Measurements from ENCODE around the gene PTPRT.

PTPRT gene

GRCh38 chr20:42319252-42320013 lies 870.3 kb downstream of the PTPRT start:
- no peak for DNase-seq (ENCODE audit: low read depth in 2 of 2)

DNA sequence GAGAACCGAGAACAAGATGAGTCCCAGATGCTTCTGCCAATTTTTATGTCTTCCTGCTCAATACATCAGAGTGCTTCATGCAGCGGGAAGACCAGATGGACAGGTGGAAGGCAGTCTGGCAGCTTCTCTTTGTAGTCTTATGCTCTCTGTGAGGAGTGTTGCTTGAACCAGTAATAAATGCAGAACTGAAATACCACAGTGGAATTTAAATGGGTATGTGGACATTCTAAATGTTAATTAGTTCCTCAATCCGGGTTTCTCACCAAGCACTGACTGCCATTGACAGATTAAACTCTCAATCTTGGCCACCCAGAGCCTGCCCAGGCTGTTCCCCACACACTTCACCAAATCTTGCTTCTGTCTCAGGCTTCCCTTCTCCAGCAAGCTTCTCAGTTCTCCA lies 876.0 kb downstream of the PTPRT start:
- DNase-seq (ENCODE audit: low read depth in 2 of 2) = no peak

DNA sequence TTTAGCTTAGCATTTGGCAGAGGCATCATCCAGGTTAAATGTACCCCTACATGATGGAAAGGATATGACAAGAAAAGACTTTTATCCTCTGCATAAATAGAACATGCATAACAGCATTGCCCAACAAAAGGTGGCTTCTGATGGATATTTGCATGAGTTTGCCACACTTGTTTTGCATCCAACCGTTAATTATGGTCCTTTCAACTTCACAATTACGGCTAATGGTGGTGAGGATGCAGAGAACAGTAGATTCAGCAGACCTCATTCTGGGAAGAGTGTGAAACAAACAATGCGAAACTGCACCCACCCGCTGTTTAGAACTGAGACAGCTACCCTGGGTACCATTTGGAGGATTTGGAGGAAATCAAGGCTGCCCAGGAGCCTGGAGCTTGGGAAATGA lies 880.7 kb downstream of the PTPRT start:
- no peak for DNase-seq (ENCODE audit: low read depth in 2 of 2)

DNA sequence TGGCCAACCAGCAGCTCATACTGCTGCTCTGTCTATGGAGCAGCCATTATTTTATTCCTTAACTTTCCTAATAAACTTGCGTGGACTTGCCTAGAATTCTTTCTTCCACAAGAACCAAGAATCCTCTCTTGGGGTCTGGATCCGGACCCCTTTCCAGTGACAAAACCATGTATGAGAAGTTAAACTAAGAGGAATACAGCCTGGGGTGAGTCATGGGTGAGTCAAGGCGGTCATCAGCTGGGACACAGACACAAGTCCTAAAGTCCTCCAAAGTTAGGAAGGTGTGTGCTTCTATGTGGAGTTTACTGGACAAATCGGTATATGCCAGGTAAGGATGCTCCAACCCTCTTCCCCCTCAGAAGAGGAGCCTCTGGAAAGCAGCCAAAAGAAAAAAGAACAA lies 881.5 kb downstream of the PTPRT start:
- DNase-seq (ENCODE audit: low read depth in 2 of 2) = no peak

- no peak for DNase-seq (ENCODE audit: low read depth in 2 of 2)
Observed at GRCh38 chr20:42295592-42295991, 894.1 kb downstream of the PTPRT start.

GRCh38 chr20:42294976-42295375 lies 894.7 kb downstream of the PTPRT start:
- DNase-seq (ENCODE audit: low read depth in 2 of 2) = no peak

DNA sequence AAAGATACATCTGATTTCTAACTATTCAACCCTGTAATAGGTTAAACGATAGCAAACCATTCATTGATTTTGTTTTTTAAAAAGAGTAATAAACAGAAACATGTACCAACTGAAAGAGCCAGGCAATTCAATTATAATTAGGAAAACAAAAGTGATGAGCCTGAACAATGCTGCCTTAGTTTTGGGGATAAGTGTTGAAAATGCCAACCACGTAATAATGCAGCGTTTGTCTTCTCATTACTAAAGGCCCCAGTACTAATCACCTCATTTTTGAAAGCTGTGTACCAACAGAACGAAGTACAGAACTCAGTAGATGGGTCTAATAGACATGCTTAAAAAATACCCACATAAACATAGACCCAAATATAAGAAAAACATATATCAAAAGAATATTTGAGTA lies 907.9 kb downstream of the PTPRT start:
- DNase-seq (ENCODE audit: low read depth in 2 of 2) = no peak

- DNase-seq (ENCODE audit: low read depth in 2 of 2) = no peak
Observed at GRCh38 chr20:42276718-42277602, 912.7 kb downstream of the PTPRT start.

GRCh38 chr20:42274986-42275385 lies 914.7 kb downstream of the PTPRT start:
- no peak for DNase-seq (ENCODE audit: low read depth in 2 of 2)

DNA sequence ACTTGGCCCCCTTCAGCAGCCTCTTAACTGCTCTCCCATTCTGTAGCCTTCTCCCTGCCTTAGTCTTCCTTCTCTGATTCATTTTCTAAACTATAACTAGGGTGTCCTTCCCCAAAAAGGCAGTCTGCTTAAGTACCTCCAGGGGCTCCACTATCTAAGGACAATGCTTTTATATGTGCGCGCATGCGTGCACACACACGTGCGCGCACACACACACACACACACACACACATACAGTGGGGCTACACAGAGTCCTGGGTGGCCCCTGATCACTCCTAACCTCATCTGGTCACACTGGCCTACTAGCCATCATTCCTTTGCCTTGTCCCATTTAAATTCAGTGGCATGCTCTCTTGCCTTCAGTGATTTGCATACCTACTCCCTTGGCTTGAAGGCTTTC lies 917.2 kb downstream of the PTPRT start:
- DNase-seq (ENCODE audit: low read depth in 2 of 2) = no peak

DNA sequence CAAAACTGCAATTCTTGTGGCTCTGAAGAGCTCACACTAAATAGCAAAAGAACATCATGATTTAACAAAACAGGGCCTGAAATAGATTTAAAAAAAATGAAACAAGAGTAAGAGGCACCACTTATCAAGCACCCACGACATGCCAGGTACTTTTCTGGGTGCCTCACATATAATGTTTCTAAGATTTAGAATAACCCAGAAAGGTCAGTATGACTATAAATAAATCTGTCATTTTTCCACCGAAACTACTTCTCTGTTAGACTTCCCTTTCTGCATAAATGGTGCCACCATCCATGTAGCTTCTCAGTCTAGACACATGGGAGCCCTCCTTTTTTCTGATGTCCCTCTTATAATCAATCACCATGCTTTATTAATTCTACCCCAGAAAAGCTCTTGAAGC lies 919.2 kb downstream of the PTPRT start:
- DNase-seq (ENCODE audit: low read depth in 2 of 2) = no peak

GRCh38 chr20:42267793-42268384 lies 921.8 kb downstream of the PTPRT start:
- no peak for DNase-seq (ENCODE audit: low read depth in 2 of 2)

DNA sequence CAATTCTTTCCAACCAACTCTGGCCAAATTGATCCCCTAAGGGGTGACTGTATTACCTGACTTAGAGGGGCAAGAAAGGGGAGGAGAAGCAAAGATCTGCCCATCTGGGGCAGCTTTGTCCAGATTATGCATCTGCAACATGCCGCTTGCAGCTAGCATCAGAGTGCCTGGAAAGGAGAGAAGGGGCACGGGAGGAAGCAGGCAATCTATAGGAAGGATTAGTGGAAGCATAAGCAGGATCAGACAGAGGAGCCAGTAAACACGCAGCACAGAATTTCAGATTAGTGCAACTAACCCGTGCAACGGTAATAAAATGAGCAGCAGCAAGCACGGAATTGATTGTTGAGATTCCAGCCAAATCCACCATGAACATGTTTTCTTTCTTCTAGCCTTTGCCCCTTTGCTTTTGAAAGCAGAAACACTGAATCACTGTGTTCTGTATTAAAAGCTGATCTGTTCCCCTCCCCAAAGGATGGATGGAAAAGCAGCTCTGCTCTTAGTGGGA lies 927.9 kb downstream of the PTPRT start:
- no peak for DNase-seq (ENCODE audit: low read depth in 2 of 2)

DNA sequence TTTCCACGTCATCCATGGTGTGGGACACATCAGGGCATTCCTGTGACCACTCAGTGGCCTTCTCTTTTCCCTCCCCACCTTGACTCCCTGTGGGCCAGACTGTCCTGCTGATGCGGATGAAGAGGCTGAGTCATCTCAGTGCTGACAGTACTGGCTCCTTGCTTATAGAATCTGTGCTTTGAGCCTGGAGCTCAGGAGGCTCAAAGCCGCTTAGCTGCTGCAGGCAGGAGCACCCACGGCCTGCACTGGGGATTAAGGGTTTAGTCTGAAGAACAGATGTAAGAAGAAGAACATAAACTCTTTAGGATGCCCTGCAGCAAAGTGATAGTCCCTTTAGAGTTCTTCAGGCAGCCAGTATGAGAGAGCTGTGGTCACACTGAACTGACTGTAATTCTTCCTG lies 929.5 kb downstream of the PTPRT start:
- no peak for DNase-seq (ENCODE audit: low read depth in 2 of 2)

DNA sequence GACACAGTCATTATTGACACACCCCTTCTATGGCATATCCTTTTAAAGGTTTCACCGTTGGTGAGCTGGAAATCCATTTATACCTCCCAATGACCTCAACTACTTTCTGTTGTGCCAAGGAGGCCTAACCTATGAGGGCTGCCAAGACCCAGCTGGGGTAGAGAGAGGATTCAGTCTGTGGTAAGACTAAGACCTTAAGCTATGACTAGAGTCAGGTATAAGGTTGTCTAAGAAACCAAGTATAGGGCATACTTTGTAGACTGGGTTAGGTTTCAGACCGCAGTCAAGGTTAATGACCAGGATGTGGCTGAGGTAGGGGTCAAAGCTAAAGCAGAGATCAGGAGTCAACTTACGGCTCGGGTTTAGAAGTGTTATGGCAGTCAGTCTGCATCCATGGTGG lies 930.3 kb downstream of the PTPRT start:
- DNase-seq (ENCODE audit: low read depth in 2 of 2) = no peak

- DNase-seq (ENCODE audit: low read depth in 2 of 2) = no peak
Observed at GRCh38 chr20:42258564-42259302, 931.0 kb downstream of the PTPRT start.

- no peak for DNase-seq (ENCODE audit: low read depth in 2 of 2)
Observed at GRCh38 chr20:42255821-42256220, 933.9 kb downstream of the PTPRT start.

DNA sequence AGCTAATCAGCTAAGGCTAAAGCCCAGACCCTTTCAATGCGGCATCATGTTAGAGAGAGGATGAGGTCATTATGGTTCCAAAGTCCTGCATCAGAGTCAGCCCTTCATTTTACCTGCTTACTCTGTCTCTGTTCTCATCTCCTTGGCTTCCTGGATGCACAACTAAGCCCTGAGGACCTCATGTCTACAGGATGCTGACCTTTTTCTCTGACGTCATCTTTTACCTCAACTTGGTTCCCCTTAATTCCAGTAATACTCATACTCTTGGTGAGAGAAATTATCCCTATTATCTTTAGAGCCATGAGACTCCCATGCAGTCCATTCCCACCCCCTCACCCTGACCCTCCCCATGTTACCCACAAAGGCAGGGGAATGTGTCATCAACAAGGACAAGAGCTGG lies 935.0 kb downstream of the PTPRT start:
- DNase-seq (ENCODE audit: low read depth in 2 of 2) = no peak

- no peak for DNase-seq (ENCODE audit: low read depth in 2 of 2)
Observed at GRCh38 chr20:42252116-42252515, 937.6 kb downstream of the PTPRT start.

DNA sequence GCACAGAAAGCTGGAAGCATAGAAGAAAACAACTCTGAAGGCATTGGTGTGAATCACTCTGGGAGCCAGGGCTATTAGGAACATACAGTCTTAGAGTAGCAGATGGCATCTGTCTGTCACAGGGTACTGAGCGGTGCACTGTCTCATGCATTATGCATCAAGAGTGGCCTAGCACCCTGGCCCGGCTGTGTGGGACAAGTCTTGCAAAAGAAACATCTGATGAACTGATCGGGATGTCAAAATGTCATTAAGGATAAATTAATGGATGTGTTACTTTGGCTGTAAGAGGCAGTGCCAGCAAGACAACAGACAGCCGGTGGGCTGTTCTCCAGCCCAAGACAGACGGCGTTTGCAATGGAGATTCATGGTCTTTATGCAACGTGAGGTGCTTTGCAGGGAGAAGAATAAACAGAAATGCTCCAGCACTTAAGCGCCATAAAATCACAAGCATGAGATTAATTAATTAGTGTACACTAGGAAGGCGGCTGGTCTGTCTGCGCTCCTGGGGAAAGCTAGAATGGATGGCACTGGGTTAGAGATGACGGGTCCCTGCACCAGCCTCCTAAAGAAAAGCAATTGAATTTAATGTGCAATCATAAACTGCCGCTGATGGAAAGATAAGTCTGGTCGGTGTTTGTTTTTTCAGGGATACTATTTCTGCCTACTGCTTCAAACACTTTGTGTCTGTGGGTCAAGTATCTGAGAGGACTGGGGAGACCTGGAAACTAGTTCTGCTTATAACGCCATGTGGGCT lies 970.9 kb downstream of the PTPRT start:
- DNase-seq (ENCODE audit: low read depth in 2 of 2) = no peak

DNA sequence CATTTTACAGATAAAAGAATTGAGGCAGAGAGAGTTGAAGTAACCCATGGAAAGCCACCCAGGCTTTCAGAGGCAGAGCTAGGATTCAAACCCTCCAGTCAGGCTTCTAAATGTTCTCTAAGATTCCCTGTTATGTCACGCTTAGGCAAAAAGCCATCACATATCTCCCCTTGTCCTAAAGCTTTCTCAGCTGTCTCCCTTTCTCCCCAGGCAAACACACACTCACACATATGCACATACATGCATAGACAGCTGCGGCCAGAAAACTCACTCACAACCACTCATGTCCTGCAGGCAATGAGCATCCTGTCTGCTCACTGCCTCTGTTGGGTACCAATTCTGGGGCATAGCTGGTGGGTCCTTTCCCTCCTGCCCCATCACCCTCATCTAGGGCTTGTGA lies 975.6 kb downstream of the PTPRT start:
- DNase-seq (ENCODE audit: low read depth in 2 of 2) = no peak
